PFSK-1 (cell line): Measurements from ENCODE around the gene TOMM34.

Source experiments
- REST ChIP-seq, 2 experiments: IDR thresholded peaks; 2 replicates each; pipeline versions ENCODE4 v1.6.1 to v1.8.0; 2011 to 2012; ENCODE audit warnings: low read depth in 2 of 2, low read length in 2 of 2, control low read depth in 1 of 2, inconsistent platforms in 1 of 2, mild to moderate bottlenecking in 1 of 2, moderate library complexity in 1 of 2; ENCODE audit not compliant: insufficient read depth in 1 of 2
- SIN3A ChIP-seq: IDR thresholded peaks from 2 replicates; pipeline ENCODE4 v1.6.1; 2012; ENCODE audit warnings: mild to moderate bottlenecking, low read length, moderate library complexity, borderline replicate concordance; ENCODE audit not compliant: insufficient read depth
- TAF1 ChIP-seq: IDR thresholded peaks from 2 replicates; pipeline ENCODE4 v1.6.1; 2012; ENCODE audit warnings: low read length, control low read depth, borderline replicate concordance; ENCODE audit not compliant: insufficient read depth

DNA sequence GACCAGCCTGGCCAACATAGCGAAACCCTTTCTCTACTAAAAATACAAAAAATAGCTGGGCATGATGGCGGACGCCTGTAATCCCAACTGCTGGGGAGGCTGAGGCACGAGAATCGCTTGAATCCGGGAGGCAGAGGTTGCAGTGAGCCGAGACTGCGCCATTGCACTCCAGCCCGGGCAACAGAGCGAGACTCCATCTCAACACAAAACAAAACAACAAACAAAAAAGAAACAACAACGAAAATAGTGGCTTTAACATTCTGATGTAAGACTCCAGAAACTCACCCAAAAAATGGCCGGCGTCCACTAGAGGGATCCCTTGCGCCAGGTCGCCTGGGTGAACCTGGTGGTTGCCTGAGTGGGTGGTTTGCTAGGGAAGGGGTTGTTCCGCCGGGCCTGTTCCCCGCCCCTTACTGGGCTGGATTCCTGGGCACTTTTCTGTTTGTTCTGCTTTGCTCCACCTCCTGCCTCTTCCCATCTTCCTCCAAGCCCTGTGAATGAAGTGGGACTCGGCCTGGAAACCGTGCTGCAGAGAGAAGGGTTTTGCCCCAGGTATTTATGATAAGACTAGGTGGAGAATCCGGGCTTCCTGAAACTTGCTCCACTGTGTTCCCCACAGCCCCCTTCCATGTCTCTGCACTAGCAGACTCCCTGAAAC lies 48.8 kb downstream of the TOMM34 start:
- no peak for TF ChIP-seq TAF1
- no peak for TF ChIP-seq REST (IDR thresholded peaks at IDR 0.05; ENCODE audit: insufficient read depth in 1 of 2, low read depth in 2 of 2, low read length in 2 of 2)
- TF ChIP-seq SIN3A: no peak
